GM21360 (cell line): ENCODE measurements around the gene KLHL2.
"Not testable (repeated sequence)": the region's sequence is repeated elsewhere in the genome, so short reads cannot be mapped to it uniquely, and the experiment has no call there.

Experiments used
- ATAC-seq: cut with Tn5 transposase; IDR thresholded peaks from one replicate; pipeline ENCODE4 v1.9.1; 2021; ENCODE audit warnings: mild to moderate bottlenecking, moderate library complexity; ENCODE audit not compliant: unreplicated experiment

The KLHL2 gene, protein sequence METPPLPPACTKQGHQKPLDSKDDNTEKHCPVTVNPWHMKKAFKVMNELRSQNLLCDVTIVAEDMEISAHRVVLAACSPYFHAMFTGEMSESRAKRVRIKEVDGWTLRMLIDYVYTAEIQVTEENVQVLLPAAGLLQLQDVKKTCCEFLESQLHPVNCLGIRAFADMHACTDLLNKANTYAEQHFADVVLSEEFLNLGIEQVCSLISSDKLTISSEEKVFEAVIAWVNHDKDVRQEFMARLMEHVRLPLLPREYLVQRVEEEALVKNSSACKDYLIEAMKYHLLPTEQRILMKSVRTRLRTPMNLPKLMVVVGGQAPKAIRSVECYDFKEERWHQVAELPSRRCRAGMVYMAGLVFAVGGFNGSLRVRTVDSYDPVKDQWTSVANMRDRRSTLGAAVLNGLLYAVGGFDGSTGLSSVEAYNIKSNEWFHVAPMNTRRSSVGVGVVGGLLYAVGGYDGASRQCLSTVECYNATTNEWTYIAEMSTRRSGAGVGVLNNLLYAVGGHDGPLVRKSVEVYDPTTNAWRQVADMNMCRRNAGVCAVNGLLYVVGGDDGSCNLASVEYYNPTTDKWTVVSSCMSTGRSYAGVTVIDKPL

DNA sequence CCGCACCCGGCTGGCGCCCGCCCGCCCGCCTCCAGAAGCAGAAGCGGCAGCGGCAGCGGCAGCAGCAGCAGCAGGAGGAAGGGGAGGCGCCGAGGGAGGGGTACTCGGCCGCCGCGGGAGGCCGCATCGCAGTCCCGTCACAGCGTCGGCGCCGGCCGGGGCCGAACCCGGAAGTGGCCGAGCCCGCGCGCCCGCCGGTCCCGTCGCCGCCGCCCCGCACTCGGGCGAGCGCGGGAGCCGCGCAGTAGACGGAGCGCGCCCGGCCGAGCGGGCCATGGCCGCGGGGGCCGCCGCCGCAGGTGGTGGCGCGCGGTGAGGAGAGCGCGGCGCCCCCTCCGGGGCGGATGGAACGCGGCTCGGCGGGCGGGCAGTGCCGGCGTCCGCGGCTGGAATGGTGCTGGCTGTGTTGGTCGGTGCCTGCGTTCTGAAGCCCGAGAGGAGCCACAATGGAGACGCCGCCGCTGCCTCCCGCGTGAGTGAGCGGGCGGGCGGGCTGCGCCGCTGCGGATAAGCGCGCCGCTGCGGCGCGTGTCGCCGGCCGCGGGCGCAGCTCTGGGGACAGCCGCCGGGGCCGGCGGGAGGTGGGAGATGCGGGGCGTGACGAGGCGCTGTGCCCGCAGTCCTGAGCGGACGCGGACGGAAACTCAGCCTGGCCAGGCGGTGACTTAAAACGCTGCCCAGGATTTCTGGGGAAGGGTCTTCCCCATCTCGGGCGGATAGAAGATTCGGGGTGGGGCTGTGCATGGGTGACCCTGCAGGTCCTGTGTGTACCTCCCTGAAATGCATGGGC, at the start of gene KLHL2:
Gene KLHL2, plus strand, starts transcription at position 131 of the 790 bp plus-strand sequence. Its CDS starts 316 bp downstream, at position 447.
- peak; percentile 86 for ATAC-seq

DNA sequence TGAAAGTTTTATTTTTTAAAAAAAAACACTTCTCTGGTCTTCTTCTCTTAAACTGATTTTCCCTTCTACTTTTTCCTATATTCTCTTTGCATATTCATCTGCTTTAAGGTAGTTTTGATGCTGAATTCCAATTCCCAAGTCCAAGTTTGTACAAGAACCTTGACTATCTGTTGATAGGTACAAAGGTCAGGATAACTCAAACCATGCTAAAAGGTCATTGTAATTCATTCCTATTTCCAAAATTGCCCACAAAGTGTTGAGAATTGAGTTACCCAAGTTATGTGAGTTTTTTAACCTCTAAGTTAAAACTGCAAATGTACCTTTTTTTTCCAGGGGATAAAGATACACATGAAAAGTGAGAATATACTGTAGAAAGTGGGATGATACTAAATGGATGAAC, 48.6 kb upstream of the KLHL2 start:
- no peak for ATAC-seq

DNA sequence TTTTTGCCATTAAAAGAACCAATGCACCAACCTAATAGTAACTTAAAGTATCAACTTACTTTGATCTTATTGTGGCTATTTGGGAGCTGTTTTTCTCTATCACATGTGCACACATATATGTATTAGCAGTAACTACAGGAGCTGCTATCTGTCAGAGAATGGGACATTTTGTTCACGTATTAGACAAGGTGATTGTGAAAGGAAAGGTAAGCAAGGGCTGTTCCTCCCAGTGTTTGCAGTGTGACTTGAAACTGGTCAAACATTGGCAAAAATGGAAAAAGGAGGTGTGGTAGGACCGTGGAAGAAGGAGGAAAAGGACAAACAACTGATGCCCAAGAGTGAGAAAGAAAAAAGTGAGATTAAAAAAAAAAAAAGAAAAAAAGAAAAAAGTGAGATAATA, 43.1 kb upstream of the KLHL2 start:
- no peak for ATAC-seq

DNA sequence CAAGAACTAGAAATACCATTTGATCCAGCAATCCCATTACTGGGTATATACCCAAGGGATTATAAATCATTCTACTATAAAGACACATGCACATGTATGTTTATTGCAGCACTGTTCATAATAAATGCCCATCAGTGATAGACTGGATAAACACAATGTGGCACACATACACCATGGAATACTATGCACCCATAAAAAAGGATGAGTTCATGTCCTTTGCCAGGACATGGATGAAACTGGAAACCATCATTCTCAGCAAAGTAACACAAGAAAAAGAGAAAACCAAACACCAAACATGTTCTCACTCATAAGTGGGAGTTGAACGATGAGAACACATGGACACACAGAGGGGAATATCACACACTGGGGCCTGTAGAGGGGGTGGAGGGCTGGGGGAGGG, 40.5 kb upstream of the KLHL2 start:
- not testable (repeated sequence) for ATAC-seq

DNA sequence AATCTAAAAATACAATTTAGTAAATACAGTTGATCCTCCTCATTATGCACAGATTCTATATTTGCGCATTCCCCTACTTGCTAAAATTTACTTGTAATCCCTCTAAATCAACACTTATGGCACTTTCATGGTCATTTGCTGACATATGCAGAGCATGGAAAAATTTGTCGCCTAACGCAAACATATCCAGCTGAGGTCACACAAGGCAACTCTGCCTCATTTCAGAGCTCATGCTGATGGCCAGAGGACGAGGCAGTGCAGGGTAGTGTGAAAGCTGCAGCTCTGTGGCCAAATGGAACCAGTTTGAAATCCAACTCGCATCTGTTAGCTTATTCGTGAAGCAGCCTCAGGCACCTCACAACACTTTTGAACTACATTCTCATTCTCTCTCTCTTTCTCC, 39.7 kb upstream of the KLHL2 start:
- no peak for ATAC-seq

DNA sequence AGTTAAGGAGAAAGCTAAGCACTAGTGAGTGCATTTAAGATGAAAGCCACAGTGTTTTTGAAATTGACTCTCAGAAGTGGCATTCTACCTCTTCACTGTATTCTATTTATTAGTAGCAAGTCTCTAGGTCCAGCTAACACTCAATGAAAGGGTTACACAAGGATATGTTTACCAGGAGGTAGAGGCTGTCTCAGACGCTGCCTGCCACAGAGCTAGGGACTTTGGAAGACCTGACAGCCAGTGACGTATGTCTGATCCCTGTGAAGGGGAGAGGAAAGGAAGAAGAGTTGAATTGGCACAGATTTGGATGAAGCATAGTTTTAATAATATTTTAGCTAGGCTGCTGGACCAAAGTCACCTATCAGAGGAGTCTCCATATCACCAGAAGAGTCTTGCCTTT, 36.5 kb upstream of the KLHL2 start:
- no peak for ATAC-seq

DNA sequence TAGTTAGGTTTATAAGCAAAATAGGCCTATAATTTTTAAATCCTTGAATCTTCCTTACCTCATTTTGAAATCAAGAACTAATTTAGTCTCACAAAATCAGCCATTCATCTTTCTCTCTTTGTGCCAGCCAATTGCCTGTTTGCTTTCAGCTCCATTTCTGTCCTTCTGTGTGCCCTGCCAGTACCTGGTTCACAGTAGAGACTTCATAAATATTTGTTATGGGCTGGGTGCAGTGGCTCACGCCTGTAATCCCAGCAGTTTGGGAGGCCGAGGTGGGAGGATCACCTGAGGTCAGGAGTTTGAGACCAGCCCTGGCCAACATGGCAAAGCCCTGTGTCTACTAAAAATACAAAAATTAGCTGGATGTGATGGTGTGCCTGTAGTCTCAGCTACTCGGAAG, 31.9 kb upstream of the KLHL2 start:
- not testable (repeated sequence) for ATAC-seq

DNA sequence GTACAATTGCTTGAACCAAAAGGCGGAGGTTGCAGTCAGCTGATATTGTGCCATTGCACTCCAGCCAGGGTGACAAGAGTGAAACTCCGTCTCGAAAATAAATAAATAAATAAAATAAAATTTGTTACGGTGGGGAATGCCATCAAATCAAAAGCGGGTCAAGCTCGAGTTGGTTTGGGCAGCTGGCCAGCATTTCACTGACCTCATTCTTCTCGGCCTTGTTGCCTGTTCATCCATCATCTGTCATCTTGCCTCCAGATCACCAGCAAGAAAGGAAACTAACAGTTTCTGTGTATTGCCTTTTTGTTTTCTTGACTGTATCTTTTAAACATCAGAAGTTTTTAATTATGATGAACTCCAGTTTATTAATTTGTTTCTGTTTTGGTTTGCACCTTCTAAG, 31.5 kb upstream of the KLHL2 start:
- no peak for ATAC-seq

DNA sequence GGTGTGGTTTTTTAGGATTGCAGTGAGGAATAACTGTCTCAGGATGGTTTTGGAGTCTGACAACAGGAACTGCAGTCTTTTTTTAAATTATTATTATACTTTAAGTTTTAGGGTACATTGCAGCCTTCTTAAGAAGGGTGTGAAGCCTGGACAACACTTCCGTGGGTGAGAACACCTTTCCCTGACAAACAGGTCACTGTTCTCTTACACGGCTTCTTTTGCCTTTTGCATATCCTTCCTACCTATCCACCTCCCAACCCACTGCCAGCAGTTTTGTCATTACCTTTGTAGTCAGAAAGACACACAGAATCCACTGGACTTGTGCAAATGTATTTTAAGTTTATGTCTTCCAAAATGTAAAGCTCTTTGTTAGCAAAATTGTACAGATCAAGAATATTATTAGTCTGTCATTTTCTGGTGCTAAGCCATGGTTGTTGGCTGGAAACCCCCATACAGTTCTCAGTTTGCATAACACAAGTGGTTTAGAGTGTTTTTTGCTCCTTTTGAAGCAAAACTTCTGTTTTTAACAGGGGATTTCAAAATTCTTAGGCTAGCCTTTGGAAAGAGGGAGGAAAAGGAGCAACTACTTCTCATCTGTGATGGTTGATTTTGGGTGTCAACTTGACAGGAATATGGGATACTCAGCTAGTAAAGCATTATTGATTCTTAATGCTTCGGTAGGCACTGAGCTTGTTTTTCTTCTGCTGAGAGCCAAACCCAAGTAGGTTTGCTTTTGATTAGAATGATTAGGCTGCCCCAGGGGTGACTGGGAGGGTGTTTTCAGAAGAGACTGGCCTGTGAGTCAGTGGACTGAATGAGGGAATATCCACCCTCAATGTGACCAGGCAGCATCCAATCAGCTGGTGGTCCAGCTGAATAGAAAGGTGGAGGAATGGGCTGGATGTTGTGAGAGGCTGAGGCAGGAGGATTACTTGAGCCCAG, 29.4 kb upstream of the KLHL2 start:
- ATAC-seq = peak; percentile 65

DNA sequence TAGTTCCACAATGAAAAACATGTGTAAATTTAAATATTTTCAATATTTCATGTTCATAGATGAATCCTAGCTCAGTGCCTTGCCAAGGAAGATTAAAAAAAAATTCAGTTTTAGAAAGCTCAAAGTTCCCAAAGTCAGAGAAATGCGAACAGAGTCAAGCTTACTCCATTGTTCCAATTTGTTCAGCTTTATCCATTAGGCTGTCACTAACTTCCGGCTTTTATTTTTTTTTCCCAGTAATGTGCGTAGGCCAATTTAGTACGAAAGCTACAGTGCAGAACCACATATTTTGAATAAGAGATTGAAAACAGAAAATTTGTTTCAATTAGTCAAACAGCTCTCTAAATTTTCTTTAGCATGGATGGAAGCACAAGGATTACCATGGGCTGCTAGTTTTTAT, 23.1 kb upstream of the KLHL2 start:
- no peak for ATAC-seq

DNA sequence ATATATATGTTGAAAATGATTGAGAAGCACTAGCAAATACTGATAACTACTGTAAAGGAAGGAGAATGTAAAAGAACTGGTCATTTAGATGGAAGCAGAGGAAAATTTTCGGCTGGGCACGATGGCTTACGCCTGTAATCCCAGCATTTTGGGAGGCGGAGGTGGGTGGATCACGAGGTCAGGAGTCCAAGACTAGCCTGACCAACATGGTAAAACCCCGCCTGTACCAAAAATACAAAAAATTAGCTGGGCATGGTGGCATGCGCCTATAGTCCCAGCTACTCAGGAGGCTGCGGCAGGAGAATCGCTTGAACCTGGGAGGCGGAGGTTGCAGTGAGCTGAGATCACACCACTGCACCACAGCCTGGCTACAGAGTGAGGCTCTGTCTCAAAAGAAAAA, 22.4 kb upstream of the KLHL2 start:
- not testable (repeated sequence) for ATAC-seq

DNA sequence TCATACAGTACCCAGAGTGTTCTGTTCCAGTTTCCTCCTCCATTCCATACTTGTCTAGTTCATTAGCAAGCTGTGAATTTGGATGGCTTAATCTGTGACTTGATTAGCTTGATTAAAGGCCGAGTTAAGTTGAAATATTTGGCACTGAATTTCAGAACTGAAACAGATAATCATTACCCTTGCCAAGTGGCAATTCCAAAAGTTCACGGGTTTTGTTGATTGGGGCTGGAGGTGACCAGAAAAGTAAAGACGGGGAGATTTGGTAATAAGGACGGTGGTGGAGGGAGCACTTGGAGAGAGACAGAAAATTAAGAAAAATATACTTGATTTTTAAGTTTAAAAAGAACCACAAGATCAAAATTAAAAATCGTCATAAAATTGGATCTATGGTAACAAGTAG, 21.9 kb upstream of the KLHL2 start:
- ATAC-seq = no peak

DNA sequence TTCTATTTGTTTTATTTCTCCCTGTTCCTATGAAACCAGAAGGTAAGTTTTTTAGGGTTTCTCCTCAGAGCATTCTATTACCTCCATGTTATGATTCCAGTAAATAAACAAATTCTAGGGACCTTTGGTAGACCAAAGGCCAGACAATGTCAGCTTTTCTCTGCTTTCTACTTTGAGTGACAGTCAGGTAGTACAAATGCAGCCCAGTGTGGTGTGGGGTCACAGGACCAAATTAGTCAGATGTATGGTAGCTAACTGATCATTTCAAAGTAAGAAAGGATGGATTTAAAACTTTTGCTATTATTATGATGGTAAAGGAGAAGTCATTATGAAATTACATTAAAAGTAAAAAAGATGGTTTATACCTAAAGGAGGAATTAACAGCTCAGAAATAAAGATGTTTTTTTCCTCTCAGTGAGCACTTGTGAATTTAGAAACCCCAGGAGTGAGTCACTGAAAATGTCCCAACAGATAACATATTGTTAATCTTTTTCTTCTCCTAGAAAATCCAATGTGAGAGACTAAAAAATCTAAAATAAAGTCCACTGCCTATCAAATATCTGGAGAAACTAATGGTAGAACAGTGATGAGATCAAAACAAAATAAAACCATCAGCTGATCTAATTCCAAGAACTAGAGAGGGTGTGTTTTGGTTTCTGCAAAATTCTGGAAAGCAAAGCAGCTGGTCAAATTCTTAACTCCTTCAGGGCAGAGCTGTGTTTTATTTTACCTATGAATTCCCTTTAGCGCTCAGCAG, 16.6 kb upstream of the KLHL2 start:
- ATAC-seq = no peak

DNA sequence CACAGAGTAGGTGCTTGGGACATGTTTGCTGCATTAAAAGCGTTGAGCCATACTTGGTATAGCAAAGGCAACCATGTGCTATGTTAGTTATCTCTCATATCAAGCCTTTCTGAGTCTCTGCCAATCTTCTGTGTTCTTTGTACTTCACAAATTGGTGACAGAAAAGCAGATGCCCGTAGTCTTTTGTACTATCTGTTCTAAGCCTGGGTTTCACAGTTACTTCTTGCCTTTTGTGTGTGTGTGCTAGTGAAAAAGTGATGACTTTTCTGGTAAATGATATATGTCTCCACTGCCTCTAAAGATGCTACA, 16.1 kb upstream of the KLHL2 start:
- no peak for ATAC-seq

DNA sequence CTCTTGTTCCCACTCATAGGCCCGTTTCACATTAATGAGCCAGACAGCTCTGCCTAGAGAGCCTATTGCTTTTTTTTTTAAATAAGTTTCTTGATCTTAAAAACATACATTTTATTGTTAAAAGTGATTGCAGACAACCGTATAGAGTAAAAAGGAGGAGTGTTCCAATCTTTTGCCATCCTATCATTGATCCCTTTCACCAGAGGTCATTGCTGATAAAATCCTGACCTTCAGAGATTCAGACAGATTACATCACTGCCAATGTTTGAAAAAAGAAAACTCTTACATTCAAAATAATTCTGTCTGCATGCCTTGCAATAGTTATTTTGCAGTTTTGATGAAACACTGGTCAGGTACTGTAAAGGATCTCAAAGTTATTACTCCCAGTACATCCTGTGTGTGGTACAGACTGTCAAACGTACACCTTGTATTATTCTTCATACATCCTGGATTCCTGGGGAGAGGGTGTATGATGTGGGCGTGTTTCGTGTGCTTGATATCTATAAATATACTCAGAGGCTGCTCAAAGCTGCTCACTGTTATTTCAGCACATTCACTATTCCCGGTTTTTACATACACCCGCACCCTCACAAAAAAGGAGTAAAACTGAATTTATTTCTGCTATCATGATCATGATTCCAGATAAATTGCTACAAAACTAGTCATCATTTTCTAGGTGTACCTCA, 15.4 kb upstream of the KLHL2 start:
- no peak for ATAC-seq

DNA sequence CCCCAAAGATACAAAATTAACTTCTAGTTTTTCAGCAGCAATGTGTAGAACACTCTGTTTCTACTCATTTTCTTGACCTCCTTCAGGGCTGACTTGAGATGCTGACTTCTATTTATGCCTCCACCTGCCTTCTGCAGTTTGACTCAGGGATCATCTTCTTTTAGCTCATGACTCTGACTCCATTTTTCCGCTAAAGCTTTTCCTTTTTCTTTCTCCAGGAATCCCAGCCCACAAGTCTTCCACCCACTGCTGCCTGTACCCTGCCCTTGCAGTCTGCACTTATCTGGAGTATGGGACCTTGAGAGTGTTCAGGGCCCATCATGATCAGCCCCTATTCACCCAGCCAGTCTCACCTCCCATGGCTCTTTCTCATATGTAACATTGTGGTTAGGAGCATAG, 14.9 kb upstream of the KLHL2 start:
- ATAC-seq = no peak

DNA sequence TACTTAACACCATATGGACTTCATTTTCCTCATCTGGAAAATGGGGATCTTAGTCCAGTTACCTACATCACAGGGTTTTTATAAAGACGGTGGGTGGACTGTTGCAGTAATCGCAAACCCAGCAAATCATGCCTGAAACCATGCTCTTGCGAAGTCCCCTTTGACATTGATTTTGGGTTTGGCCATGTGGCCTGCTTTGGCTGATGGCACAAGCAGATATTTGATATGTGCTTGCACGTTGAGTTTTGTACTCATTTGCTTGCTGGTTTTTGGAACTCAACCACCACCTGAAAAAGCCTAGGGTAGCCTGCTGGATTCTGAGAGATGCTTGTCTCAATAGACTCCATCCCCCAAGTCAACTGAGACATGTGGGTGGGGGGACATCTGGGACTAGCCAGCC, 14.4 kb upstream of the KLHL2 start:
- ATAC-seq = no peak

DNA sequence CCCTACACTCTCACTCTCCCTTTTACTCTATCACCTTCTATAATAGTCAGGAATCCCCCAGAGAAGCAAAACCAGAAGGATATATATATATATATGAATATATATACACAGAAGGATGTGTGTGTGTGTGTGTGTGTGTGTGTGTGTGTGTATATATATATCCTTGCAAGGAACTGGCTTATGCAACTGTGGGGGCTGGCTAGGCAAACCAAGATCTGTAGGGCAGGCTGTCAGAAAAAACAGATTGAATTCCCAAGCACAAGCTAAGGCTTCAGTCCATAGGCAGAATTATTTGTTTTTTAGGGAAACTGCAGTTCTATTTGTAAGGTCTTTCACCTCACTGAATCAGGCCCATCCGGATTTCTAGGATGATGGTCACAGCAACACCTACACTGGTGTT, 13.0 kb upstream of the KLHL2 start:
- no peak for ATAC-seq

DNA sequence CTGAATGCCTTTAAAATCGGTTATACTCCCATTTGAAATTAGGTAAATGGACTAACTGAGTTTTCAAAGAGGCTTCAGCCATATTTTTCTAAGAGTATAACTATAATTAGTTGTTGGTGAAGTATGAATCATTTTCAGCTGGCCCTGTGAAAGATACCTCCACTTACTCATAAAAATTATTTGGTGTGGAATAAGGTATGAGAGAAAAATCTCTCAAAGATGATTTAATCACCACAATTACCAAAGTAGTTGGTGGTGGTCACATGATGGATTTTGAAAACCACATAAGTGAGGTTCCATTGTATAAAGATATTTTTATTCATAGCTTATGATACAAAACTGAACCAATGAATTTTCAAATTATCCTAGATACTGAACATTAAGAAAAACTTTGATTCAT, 9.0 kb upstream of the KLHL2 start:
- no peak for ATAC-seq

DNA sequence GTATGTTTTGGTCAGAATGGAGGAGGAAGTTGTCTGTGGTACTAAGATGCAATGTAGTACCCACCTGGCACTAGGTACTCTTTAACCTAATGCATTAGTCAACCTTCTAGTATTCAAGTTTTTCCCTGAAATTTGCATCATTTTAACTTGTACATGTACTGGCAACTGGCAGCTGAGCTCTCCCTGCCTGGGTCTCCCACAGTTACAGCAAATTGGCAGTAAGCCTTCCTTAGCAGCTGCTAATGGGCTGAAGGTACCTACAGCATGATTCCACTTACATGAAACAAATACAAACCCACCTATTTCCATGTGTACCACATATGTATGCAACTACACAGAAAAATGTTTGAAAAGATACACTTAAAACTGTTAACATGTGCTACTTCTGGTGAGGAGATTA, 8.1 kb upstream of the KLHL2 start:
- no peak for ATAC-seq
